Immature natural killer cell (primary cell): ENCODE results near the gene ARL14EP. TPM values are rescaled to one million over a fixed set of nuclear protein-coding genes. Genes with fewer than 3 reads are reported as not detected.

Experiments
- DNase-seq, 3 donors: peaks; one replicate each; pipeline ENCODE4 v3.0.0; 2022; ENCODE audit warnings: mixed read lengths in 1 of 3
- H3K27ac Mint-ChIP-seq, 6 donors: one replicate each; pipeline ENCODE4 v1.8.0; 2020; ENCODE audit warnings: mixed read lengths in 6 of 6, mild to moderate bottlenecking in 5 of 6, inconsistent platforms in 4 of 6, moderate library complexity in 3 of 6
- H3K27me3 Mint-ChIP-seq, 3 donors: one replicate each; pipeline ENCODE4 v1.8.0; 2020 to 2021; ENCODE audit warnings: low read depth in 3 of 3, mild to moderate bottlenecking in 3 of 3, mixed read lengths in 3 of 3, moderate library complexity in 3 of 3, inconsistent platforms in 1 of 3
- H3K36me3 Mint-ChIP-seq, 3 donors: one replicate each; pipeline ENCODE4 v1.8.0; 2020; ENCODE audit warnings: mixed read lengths in 3 of 3, inconsistent platforms in 2 of 3, mild to moderate bottlenecking in 2 of 3
- H3K4me1 Mint-ChIP-seq, 2 donors: one replicate each; pipeline ENCODE4 v1.8.0; 2020; ENCODE audit warnings: inconsistent platforms in 2 of 2, mild to moderate bottlenecking in 2 of 2, mixed read lengths in 2 of 2, moderate library complexity in 1 of 2
- H3K4me3 Mint-ChIP-seq, 5 donors: one replicate each; pipeline ENCODE4 v1.8.0; 2020; ENCODE audit warnings: mild to moderate bottlenecking in 5 of 5, mixed read lengths in 5 of 5, inconsistent platforms in 3 of 5, moderate library complexity in 3 of 5
- H3K9me3 Mint-ChIP-seq, 6 donors: one replicate each; pipeline ENCODE4 v1.8.0; 2020; ENCODE audit warnings: mild to moderate bottlenecking in 6 of 6, mixed read lengths in 6 of 6, inconsistent platforms in 4 of 6, moderate library complexity in 3 of 6
- polyA plus RNA-seq, 3 donors: library from polyadenylated mRNA; unstranded; fragments of 300-500 nt; fragmentation: Illumina TruSeq; gene quantifications; one replicate each; pipeline ENCODE4 v1.2.3, GENCODE V29; 2021

ARL14EP gene
- polyA plus RNA-seq, 3 donors from 2014 or later, result 38.6 to 68.6 (median 53.4) TPM

GRCh38 chr11:30342736-30343166 lies 19.8 kb downstream of the ARL14EP start:
- peaks cover 23 to 35% of the 10 kb centered on the region in 2 donors for H3K4me1 Mint-ChIP-seq
- H3K4me3 Mint-ChIP-seq, result no peak overlapping the region
- peaks cover 0 to 12% (median 3%) of the 10 kb centered on the region in 3 donors for H3K36me3 Mint-ChIP-seq
- peaks cover 0 to 3% (median 0%) of the 10 kb centered on the region in 3 donors for H3K27me3 Mint-ChIP-seq
- no peaks in the 10 kb centered on the region for H3K9me3 Mint-ChIP-seq
- DNase-seq, result no peak
- peak overlapping the region; percentile 41 to 73 (median 61) for H3K27ac Mint-ChIP-seq

GRCh38 chr11:30344085-30344484 lies 21.2 kb downstream of the ARL14EP start:
- peaks cover 0 to 3% (median 3%) of the 10 kb centered on the region in 3 donors for H3K36me3 Mint-ChIP-seq
- H3K4me1 Mint-ChIP-seq, result peaks cover 23 to 35% of the 10 kb centered on the region in 2 donors
- no peaks in the 10 kb centered on the region for H3K9me3 Mint-ChIP-seq
- H3K4me3 Mint-ChIP-seq, result no peak overlapping the region
- DNase-seq, result no peak
- H3K27ac Mint-ChIP-seq, result peak overlapping the region in 1 of 6 donors; percentile 41
- H3K27me3 Mint-ChIP-seq, result peaks cover 0 to 3% (median 0%) of the 10 kb centered on the region in 3 donors

DNA sequence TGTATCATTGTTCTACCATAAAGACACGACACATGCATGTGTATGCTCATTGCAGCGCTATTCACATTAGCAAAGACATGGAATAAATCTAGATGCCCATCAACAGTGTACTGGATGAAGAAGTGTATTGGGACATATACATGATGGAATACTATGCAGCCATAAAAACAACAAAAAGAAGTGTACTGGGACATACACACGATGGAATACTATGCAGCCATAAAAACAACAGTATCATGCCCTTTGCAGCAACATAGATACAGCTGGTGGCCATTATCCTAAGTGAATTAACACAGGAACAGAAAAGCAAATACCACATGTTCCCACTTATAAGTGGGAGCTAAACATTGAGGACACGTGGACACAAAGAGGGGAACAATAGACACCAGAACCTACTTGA lies 22.7 kb downstream of the ARL14EP start:
- peaks cover 23 to 35% of the 10 kb centered on the region in 2 donors for H3K4me1 Mint-ChIP-seq
- peak overlapping the region in 1 of 6 donors; percentile 12 for H3K27ac Mint-ChIP-seq
- no peak overlapping the region for H3K4me3 Mint-ChIP-seq
- peaks cover 0 to 3% (median 0%) of the 10 kb centered on the region in 3 donors for H3K27me3 Mint-ChIP-seq
- peaks cover 0 to under 1% (median 0%) of the 10 kb centered on the region in 3 donors for H3K36me3 Mint-ChIP-seq
- DNase-seq, result no peak
- no peaks in the 10 kb centered on the region for H3K9me3 Mint-ChIP-seq

DNA sequence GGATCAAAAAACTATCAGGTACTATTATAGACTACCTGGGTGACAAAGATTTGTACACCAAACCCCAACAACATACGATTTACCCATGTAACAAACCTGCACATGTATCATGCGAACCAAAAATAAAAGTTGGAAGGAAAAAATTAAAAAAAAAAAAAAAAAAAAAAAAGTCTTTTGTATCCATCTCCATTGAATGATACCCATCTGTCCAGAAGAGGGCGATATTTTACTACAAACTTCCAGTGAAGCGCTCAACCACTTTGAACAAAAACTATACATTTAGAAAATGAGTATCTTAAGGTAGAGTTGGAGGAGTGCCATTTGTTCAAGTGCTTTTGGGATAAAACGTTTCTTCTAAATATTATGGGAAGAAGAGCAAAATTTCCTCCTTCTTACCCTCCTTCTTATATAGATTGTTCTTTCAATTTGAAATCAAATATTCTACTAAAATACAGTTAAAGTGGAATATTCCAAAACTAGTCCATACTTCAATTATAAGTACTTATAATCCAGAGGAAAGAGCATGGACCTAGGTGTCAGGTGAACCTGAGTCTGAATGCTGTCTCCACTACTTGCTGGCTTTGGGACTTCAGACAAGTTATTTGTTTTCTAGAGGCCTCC lies 23.3 kb downstream of the ARL14EP start:
- DNase-seq, result peak; percentile 48 to 59 (median 55)
- Mint-ChIP-seq H3K4me3 (no peak overlapping the region), H3K9me3 (no peaks in the 10 kb centered on the region), H3K4me1 (peaks cover 23 to 35% of the 10 kb centered on the region in 2 donors), H3K36me3 (no peaks in the 10 kb centered on the region), H3K27me3 (peaks cover 1 to 3% (median 3%) of the 10 kb centered on the region in 3 donors), H3K27ac (peak overlapping the region in 1 of 6 donors; percentile 31)

DNA sequence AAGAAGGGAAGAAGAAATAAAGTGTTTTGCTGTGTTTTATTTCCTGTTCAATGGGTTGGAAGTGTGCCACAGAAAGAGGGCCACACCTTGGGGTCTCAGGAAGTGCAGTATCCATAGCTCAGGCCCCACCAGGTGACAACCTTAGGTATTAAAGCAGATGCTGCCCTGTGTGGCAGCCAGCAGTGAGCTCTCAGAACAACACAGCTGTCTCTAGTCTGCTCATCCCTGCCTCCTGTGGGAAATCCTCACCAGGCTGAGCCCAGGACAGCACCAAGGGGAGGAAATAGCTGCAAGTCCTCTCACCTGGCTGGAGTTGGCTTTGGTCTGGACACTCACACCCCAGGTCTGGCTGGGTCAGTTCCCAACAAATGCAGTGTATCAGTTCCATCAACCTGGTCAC lies 25.1 kb downstream of the ARL14EP start:
- no peaks in the 10 kb centered on the region for H3K36me3 Mint-ChIP-seq
- no peak for DNase-seq
- H3K9me3 Mint-ChIP-seq, result no peaks in the 10 kb centered on the region
- H3K4me1 Mint-ChIP-seq, result peaks cover 12 to 21% of the 10 kb centered on the region in 2 donors
- H3K4me3 Mint-ChIP-seq, result no peak overlapping the region
- H3K27me3 Mint-ChIP-seq, result peaks cover 3 to 6% (median 4%) of the 10 kb centered on the region in 3 donors
- no peak overlapping the region for H3K27ac Mint-ChIP-seq

DNA sequence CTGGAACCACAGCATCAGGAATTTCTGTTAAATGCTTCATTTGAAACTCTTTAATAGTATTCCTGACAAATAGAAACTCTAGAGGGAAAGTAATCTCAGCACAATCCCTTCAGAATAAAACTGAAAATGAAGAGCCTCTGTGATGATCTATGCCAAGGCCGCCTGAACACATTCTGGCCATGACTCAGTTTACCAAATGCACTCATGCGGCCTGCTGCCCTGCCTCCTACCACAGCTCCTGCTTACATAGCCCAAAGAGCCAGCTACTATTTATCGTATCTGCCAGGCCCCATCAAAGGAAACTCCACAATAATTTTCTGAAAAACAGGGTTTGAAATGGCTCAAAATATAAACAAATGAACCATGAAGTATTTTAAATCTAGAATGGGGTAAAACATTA lies 27.0 kb downstream of the ARL14EP start:
- Mint-ChIP-seq H3K27ac (no peak overlapping the region), H3K4me3 (no peak overlapping the region), H3K36me3 (no peaks in the 10 kb centered on the region), H3K9me3 (no peaks in the 10 kb centered on the region), H3K4me1 (peaks cover 6 to 13% of the 10 kb centered on the region in 2 donors), H3K27me3 (peaks cover 3 to 6% (median 4%) of the 10 kb centered on the region in 3 donors)
- no peak for DNase-seq

GRCh38 chr11:30350384-30350783 lies 27.5 kb downstream of the ARL14EP start:
- peaks cover 3 to 6% (median 4%) of the 10 kb centered on the region in 3 donors for H3K27me3 Mint-ChIP-seq
- H3K27ac Mint-ChIP-seq, result no peak overlapping the region
- H3K4me3 Mint-ChIP-seq, result no peak overlapping the region
- no peak for DNase-seq
- peaks cover 6 to 11% of the 10 kb centered on the region in 2 donors for H3K4me1 Mint-ChIP-seq
- H3K36me3 Mint-ChIP-seq, result no peaks in the 10 kb centered on the region
- no peaks in the 10 kb centered on the region for H3K9me3 Mint-ChIP-seq

- Mint-ChIP-seq H3K36me3 (no peaks in the 10 kb centered on the region), H3K4me1 (peaks cover 3 to 4% of the 10 kb centered on the region in 2 donors)
These were observed 28.2 kb downstream of the ARL14EP start for GRCh38 chr11:30351061-30351460.

DNA sequence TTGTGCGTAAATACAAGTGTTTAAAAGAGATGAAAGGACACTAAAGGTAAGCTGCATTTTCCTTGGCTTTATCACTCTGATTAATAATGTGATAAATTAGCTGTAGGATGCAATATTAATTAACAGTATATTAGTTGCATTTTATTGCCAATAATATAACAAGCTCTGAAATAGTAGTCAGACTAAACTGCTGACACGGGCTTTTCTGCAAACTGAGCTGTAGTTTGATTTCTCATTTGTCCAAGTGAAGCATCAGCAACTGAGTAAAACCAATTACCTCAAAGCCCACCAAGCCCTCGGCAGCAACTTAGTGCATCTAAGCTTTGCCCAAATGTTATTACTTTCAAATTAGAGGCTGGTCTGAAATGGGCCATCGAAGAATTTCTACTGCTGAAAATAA lies 33.5 kb downstream of the ARL14EP start:
- H3K27me3 Mint-ChIP-seq, result peaks cover 1 to 11% (median 2%) of the 10 kb centered on the region in 3 donors
- H3K4me3 Mint-ChIP-seq, result no peak overlapping the region
- peaks cover 0 to 4% (median 0%) of the 10 kb centered on the region in 3 donors for H3K36me3 Mint-ChIP-seq
- DNase-seq, result no peak
- H3K4me1 Mint-ChIP-seq, result no peaks in the 10 kb centered on the region
- no peak overlapping the region for H3K27ac Mint-ChIP-seq
- H3K9me3 Mint-ChIP-seq, result no peaks in the 10 kb centered on the region

More at GRCh38 chr11:30351061-30351460, 28.2 kb downstream of the ARL14EP start:
- Mint-ChIP-seq H3K9me3 (no peaks in the 10 kb centered on the region), H3K27me3 (peaks cover 3 to 4% (median 3%) of the 10 kb centered on the region in 3 donors), H3K4me3 (no peak overlapping the region), H3K27ac (no peak overlapping the region)
- DNase-seq, result no peak

- peaks cover 0 to 4% (median 0%) of the 10 kb centered on the region in 3 donors for H3K36me3 Mint-ChIP-seq
- no peak for DNase-seq
- peaks cover 0 to 9% (median 0%) of the 10 kb centered on the region in 3 donors for H3K27me3 Mint-ChIP-seq
- no peak overlapping the region for H3K4me3 Mint-ChIP-seq
- no peaks in the 10 kb centered on the region for H3K4me1 Mint-ChIP-seq
- no peak overlapping the region for H3K27ac Mint-ChIP-seq
- no peaks in the 10 kb centered on the region for H3K9me3 Mint-ChIP-seq
These were observed 35.0 kb downstream of the ARL14EP start for GRCh38 chr11:30357872-30358271.

DNA sequence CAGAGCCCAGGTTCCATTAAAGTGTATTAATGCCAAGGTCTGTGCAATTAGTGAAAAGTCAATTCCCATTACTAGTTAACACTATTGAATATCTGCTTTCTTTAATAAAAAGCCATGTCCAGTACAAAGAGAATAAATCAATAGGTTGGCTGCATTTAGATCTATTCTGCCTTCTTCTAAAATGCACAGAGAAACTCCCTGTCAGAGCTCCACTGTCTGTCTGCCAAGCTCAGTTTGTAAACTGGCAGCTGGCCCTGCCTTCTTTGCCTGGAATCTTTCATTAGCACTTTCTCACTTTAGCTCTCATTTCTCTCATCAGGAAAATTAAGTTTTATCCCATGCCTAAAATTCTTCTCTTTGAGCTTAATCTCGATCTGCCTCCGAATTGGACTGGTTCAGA lies 35.6 kb downstream of the ARL14EP start:
- H3K9me3 Mint-ChIP-seq, result no peaks in the 10 kb centered on the region
- H3K4me3 Mint-ChIP-seq, result no peak overlapping the region

GRCh38 chr11:30360741-30361140 lies 37.8 kb downstream of the ARL14EP start:
- Mint-ChIP-seq H3K36me3 (peaks cover 0 to 4% (median 0%) of the 10 kb centered on the region in 3 donors), H3K27ac (no peak overlapping the region), H3K4me1 (no peaks in the 10 kb centered on the region), H3K4me3 (no peak overlapping the region), H3K27me3 (peaks cover 0 to 13% (median 2%) of the 10 kb centered on the region in 3 donors), H3K9me3 (no peaks in the 10 kb centered on the region)
- no peak for DNase-seq

More for the DNA sequence above, 35.6 kb downstream of the ARL14EP start:
- no peak for DNase-seq
- no peaks in the 10 kb centered on the region for H3K4me1 Mint-ChIP-seq
- peaks cover 0 to 12% (median 2%) of the 10 kb centered on the region in 3 donors for H3K27me3 Mint-ChIP-seq
- no peak overlapping the region for H3K27ac Mint-ChIP-seq
- peaks cover 0 to 4% (median 0%) of the 10 kb centered on the region in 3 donors for H3K36me3 Mint-ChIP-seq

- no peaks in the 10 kb centered on the region for H3K36me3 Mint-ChIP-seq
- no peaks in the 10 kb centered on the region for H3K9me3 Mint-ChIP-seq
- H3K27me3 Mint-ChIP-seq, result peaks cover 0 to 7% (median 2%) of the 10 kb centered on the region in 3 donors
- no peak for DNase-seq
- H3K4me1 Mint-ChIP-seq, result no peaks in the 10 kb centered on the region
- H3K27ac Mint-ChIP-seq, result no peak overlapping the region
- H3K4me3 Mint-ChIP-seq, result no peak overlapping the region
These were observed 41.4 kb downstream of the ARL14EP start for GRCh38 chr11:30364139-30364836.

GRCh38 chr11:30364837-30365482 lies 42.1 kb downstream of the ARL14EP start:
- no peaks in the 10 kb centered on the region for H3K36me3 Mint-ChIP-seq
- no peak for DNase-seq
- no peak overlapping the region for H3K4me3 Mint-ChIP-seq
- no peak overlapping the region for H3K27ac Mint-ChIP-seq
- no peaks in the 10 kb centered on the region for H3K9me3 Mint-ChIP-seq
- H3K27me3 Mint-ChIP-seq, result peaks cover 0 to 4% (median 2%) of the 10 kb centered on the region in 3 donors
- H3K4me1 Mint-ChIP-seq, result no peaks in the 10 kb centered on the region
